Body of pancreas (tissue), 4 donors: ENCODE data around the gene LINC01488.

Source experiments
- POLR2A ChIP-seq, 3 donors: fragments of 450-650 bp; IDR thresholded peaks; one replicate each; pipeline ENCODE4 v1.6.1; 2016; ENCODE audit warnings: antibody characterized with exemption in 3 of 3, mild to moderate bottlenecking in 2 of 3
- TF ChIP-seq, protein P1 (sequence below), 7 experiments: fragments of 450-650 bp in 4 of 7; fragments of 200-600 bp in 3 of 7; sonication (generic) in 3 of 7; IDR thresholded peaks; one replicate each; pipeline ENCODE4 v1.5.1; 2016 to 2019; ENCODE audit warnings: antibody characterized with exemption in 7 of 7

DNA sequence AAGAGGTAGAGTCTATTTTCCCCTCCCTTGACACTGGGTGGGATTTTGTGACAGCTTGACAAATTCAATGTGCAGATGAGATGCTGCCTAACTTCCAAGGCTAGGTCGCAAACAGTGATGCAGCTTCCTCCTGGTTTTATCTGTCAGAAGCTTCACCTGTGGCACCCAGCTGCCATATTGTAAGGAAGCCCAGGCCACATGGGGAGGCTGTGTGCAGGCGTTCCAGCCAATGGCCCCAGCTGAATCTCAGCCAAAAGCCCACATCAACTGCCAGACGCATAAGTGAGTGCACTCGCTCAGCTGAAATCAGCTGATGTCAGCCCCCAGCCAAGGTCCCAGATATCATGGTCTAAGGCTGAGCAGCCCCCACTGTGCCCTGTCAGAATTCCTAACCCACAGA is 24.8 kb upstream of the LINC01488 start:
- TF ChIP-seq POLR2A (IDR thresholded peaks at IDR 0.05), result no peak
- TF ChIP-seq, protein P1, sequence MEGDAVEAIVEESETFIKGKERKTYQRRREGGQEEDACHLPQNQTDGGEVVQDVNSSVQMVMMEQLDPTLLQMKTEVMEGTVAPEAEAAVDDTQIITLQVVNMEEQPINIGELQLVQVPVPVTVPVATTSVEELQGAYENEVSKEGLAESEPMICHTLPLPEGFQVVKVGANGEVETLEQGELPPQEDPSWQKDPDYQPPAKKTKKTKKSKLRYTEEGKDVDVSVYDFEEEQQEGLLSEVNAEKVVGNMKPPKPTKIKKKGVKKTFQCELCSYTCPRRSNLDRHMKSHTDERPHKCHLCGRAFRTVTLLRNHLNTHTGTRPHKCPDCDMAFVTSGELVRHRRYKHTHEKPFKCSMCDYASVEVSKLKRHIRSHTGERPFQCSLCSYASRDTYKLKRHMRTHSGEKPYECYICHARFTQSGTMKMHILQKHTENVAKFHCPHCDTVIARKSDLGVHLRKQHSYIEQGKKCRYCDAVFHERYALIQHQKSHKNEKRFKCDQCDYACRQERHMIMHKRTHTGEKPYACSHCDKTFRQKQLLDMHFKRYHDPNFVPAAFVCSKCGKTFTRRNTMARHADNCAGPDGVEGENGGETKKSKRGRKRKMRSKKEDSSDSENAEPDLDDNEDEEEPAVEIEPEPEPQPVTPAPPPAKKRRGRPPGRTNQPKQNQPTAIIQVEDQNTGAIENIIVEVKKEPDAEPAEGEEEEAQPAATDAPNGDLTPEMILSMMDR (IDR thresholded peaks at IDR 0.05), result no peak
